ENCODE data around the gene NLRC5. TPM values are rescaled to one million over a fixed set of nuclear protein-coding genes. Genes with fewer than 3 reads are reported as not detected.

Gene NLRC5
- total RNA-seq, 1 donor from 2014 or later: not detected

- Histone ChIP-seq H3K9ac (no peak overlapping the region), H3F3A (ENCODE audit: low read depth) (no peaks in the 10 kb centered on the region), H3K4me3 (no peak overlapping the region), H2AFZ (replicated peaks) (no peak overlapping the region), H4K20me1 (ENCODE audit: low read depth) (no peaks in the 10 kb centered on the region), H3K4me2 (no peak overlapping the region), H3K27me3 (peaks cover 40% of the 10 kb centered on the region), H3K4me1 (peaks cover 6% of the 10 kb centered on the region), H3K36me3 (no peaks in the 10 kb centered on the region), H3K9me3 (ENCODE audit: low read depth) (no peaks in the 10 kb centered on the region), H3K79me2 (ENCODE audit: low read depth) (no peaks in the 10 kb centered on the region), H3K27ac (no peak overlapping the region)
- Mint-ChIP-seq H3K36me3 (no peaks in the 10 kb centered on the region), H3K9me3 (no peaks in the 10 kb centered on the region), H3K27ac (no peak overlapping the region), H3K4me3 (no peak overlapping the region), H3K27me3 (ENCODE audit: insufficient read depth, low read depth) (peaks cover 32% of the 10 kb centered on the region), H3K4me1 (peaks cover 11% of the 10 kb centered on the region)
- TF ChIP-seq CTCF (IDR thresholded peaks at IDR 0.05) (no peak), EZH2phosphoT487 (IDR thresholded peaks at IDR 0.05) (no peak), EZH2 (IDR thresholded peaks at IDR 0.05) (no peak)
- no peak for DNase-seq (ENCODE audit: low spot score)
These were observed 3.8 kb downstream of the NLRC5 start for GRCh38 chr16:56993204-56993603.

DNA sequence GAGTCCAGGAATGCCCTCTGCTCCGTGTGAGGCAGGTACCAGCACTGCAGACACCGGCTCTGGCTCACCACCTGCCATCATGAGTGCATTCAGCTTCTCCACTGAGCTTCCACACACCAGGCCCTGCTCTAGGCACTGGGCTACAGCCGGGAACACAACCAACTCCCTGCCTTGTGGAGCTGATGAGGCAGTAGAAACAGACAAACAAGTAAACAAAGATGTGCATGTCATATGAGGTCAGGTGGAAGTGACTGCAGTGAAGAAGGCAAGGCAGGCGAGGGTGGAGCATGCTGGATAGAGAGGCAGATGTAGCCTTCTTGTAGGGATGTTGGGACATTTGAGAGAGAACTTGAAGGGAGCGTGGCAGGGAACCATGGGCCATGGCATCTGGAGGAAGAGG is 5.0 kb downstream of the NLRC5 start:
- H3K9ac ChIP-seq: no peak overlapping the region
- H3K4me1 ChIP-seq: peaks cover 15% of the 10 kb centered on the region
- no peak overlapping the region for H3K27ac ChIP-seq
- H3K27me3 ChIP-seq: peaks cover 28% of the 10 kb centered on the region
- Mint-ChIP-seq H3K27me3 (ENCODE audit: insufficient read depth, low read depth) (peaks cover 27% of the 10 kb centered on the region), H3K36me3 (no peaks in the 10 kb centered on the region), H3K27ac (no peak overlapping the region), H3K4me1 (peaks cover 15% of the 10 kb centered on the region), H3K9me3 (no peaks in the 10 kb centered on the region), H3K4me3 (no peak overlapping the region)
- no peaks in the 10 kb centered on the region for H4K20me1 ChIP-seq (ENCODE audit: low read depth)
- no peak overlapping the region for H3K4me2 ChIP-seq
- H2AFZ ChIP-seq (replicated peaks): no peak overlapping the region
- DNase-seq (ENCODE audit: low spot score): no peak
- no peaks in the 10 kb centered on the region for H3K36me3 ChIP-seq
- no peaks in the 10 kb centered on the region for H3K79me2 ChIP-seq (ENCODE audit: low read depth)
- H3K4me3 ChIP-seq: no peak overlapping the region
- no peak for TF ChIP-seq CTCF (IDR thresholded peaks at IDR 0.05)
- H3F3A ChIP-seq (ENCODE audit: low read depth): no peaks in the 10 kb centered on the region
- no peaks in the 10 kb centered on the region for H3K9me3 ChIP-seq (ENCODE audit: low read depth)

- H3K27me3 Mint-ChIP-seq (ENCODE audit: insufficient read depth, low read depth): peaks cover 21% of the 10 kb centered on the region
- no peaks in the 10 kb centered on the region for H3K9me3 Mint-ChIP-seq
- Histone ChIP-seq H3K36me3 (no peaks in the 10 kb centered on the region), H3K4me2 (no peak overlapping the region), H3K79me2 (ENCODE audit: low read depth) (no peaks in the 10 kb centered on the region), H3K4me3 (no peak overlapping the region), H3K9me3 (ENCODE audit: low read depth) (no peaks in the 10 kb centered on the region), H2AFZ (replicated peaks) (peak overlapping the region; percentile 77), H3K27ac (no peak overlapping the region), H3F3A (ENCODE audit: low read depth) (no peaks in the 10 kb centered on the region), H3K4me1 (peaks cover 9% of the 10 kb centered on the region), H4K20me1 (ENCODE audit: low read depth) (no peaks in the 10 kb centered on the region), H3K27me3 (peaks cover 19% of the 10 kb centered on the region), H3K9ac (no peak overlapping the region)
- H3K4me3 Mint-ChIP-seq: no peak overlapping the region
- no peak overlapping the region for H3K27ac Mint-ChIP-seq
- no peak for DNase-seq (ENCODE audit: low spot score)
- H3K36me3 Mint-ChIP-seq: no peaks in the 10 kb centered on the region
- H3K4me1 Mint-ChIP-seq: peaks cover 6% of the 10 kb centered on the region
- TF ChIP-seq EZH2 (IDR thresholded peaks at IDR 0.05) (no peak), EZH2phosphoT487 (IDR thresholded peaks at IDR 0.05) (no peak), CTCF (IDR thresholded peaks at IDR 0.05) (no peak)
These were observed 5.9 kb downstream of the NLRC5 start for GRCh38 chr16:56995136-56995805.

Data from neural progenitor cell (in vitro differentiated cells).